Measurements from ENCODE around the gene NUAK1.

DNA sequence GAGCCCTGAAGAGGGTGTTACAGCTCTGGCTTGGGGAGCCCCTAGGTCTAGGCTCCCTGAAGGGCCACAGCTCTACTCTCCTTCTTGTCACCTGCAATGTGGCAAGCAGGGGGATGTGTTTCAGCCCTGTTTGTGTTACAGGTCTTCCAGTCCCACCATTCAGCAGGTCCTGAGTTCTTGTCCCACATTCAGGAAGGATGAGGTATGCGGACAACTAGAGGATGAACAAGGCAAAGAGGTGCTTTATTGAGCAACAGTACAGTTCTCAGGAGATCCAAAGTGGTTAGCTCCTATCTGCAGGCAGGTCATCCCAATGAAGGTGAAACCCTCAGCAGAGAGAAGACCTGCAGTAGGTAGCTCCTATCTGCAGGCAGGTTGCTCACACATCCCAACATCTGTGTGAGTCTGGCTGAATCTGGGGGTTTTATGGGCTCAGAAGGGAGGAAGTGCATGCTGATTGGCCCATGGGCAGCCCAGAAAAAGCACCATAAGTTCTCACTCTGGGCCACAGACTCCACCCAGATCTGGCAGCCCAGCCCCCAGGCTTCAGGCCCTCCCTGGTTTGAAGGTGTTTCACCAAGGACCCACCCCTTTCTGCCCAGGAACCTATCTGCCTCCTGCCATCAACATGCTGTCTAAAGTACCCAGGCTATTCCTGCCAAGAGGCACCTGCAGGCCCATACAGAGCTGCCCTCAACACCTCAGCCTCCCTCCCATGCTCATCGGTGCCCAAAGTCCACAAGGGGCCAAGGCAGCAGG, 98.9 kb downstream of the NUAK1 start:
- TF ChIP-seq CTCF (IDR thresholded peaks at IDR 0.05; ENCODE audit: low read depth, low read length) (no peak), EZH2phosphoT487 (IDR thresholded peaks at IDR 0.05; ENCODE audit: low read depth) (no peak)

All from OCI-LY3 (cell line).